ENCODE results near the gene GNG12. TPM values are rescaled to one million over a fixed set of nuclear protein-coding genes. Genes with fewer than 3 reads are reported as not detected.
"Not testable (repeated sequence)": the region's sequence is repeated elsewhere in the genome, so short reads cannot be mapped to it uniquely, and the experiment has no call there.

Gene GNG12
- total RNA-seq, 1 experiment from 2014 or later = 117 TPM

DNA sequence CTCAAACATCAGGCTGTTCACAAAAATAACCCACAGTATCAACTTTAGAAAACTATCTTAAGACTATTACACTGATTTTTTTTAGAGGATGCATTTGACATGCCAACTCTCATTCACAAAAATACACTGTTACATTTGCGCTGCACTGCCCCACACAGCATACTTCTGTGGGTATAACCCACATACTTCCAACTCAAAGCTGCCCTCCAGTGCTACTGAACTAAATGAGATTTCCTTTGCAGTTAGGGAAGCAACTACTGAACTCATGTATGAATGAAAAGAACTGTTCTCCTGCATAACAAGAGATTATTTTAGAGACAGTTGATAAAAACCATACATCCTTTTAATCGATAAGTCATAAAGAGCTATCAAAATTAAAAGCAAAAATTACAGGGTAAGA is 174.0 kb downstream of the GNG12 start:
- CTCF ChIA-PET = no interaction called here
- no peaks in the 10 kb centered on the region for H3K4me1 Mint-ChIP-seq (ENCODE audit: insufficient read depth, unreplicated experiment)
- BruUV-seq (replicated peaks) = no TSS peak
- no peak overlapping the region for H3K27ac Mint-ChIP-seq (ENCODE audit: low read depth, unreplicated experiment)
- H3K9me3 Mint-ChIP-seq (ENCODE audit: unreplicated experiment) = no peaks in the 10 kb centered on the region
- H3K36me3 Mint-ChIP-seq (ENCODE audit: insufficient read depth, unreplicated experiment) = no peaks in the 10 kb centered on the region
- no peaks in the 10 kb centered on the region for H3K27me3 Mint-ChIP-seq (ENCODE audit: insufficient read depth, unreplicated experiment)
- no peak for DNase-seq (ENCODE audit: unreplicated experiment)
- intact Hi-C loops (cut with micrococcal nuclease) = no loop called here
- H3K4me3 Mint-ChIP-seq (ENCODE audit: unreplicated experiment) = no peak overlapping the region
- POLR2A ChIA-PET = interaction anchor here (1.2 kb wide), 1 partner anchor 40 kb away, joined by 3 read pairs; no protein-coding TSS in a partner anchor
- TF ChIP-seq, protein P1, sequence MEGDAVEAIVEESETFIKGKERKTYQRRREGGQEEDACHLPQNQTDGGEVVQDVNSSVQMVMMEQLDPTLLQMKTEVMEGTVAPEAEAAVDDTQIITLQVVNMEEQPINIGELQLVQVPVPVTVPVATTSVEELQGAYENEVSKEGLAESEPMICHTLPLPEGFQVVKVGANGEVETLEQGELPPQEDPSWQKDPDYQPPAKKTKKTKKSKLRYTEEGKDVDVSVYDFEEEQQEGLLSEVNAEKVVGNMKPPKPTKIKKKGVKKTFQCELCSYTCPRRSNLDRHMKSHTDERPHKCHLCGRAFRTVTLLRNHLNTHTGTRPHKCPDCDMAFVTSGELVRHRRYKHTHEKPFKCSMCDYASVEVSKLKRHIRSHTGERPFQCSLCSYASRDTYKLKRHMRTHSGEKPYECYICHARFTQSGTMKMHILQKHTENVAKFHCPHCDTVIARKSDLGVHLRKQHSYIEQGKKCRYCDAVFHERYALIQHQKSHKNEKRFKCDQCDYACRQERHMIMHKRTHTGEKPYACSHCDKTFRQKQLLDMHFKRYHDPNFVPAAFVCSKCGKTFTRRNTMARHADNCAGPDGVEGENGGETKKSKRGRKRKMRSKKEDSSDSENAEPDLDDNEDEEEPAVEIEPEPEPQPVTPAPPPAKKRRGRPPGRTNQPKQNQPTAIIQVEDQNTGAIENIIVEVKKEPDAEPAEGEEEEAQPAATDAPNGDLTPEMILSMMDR (IDR thresholded peaks at IDR 0.05; ENCODE audit: unreplicated experiment) = no peak

DNA sequence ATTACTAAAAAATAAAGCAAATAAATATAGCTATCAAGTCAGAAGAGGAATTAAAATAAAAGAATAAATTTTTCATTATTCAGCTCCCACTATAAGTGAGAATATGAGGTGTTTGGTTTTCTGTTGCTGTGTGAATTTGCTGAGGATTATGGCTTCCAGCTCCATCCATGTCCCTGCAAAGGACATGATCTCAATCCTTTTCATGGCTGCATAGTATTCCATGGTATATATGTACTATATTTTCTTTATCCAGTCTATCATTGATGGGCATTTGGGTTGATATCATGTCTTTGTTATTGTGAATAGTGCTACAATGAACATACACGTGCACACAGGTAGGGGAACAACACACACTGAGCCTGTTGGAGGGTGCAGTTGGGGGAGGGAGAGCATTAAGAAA is 176.1 kb downstream of the GNG12 start:
- H3K9me3 Mint-ChIP-seq (ENCODE audit: unreplicated experiment); DNase-seq (ENCODE audit: unreplicated experiment); intact Hi-C loops (cut with micrococcal nuclease); BruUV-seq (replicated peaks); H3K27me3 Mint-ChIP-seq (ENCODE audit: insufficient read depth, unreplicated experiment); H3K27ac Mint-ChIP-seq (ENCODE audit: low read depth, unreplicated experiment); H3K4me3 Mint-ChIP-seq (ENCODE audit: unreplicated experiment); H3K36me3 Mint-ChIP-seq (ENCODE audit: insufficient read depth, unreplicated experiment); H3K4me1 Mint-ChIP-seq (ENCODE audit: insufficient read depth, unreplicated experiment): not testable (repeated sequence)
- ChIA-PET POLR2A (interaction anchor here (0.7 to 0.8 kb wide), 2 partner anchors 17 to 87 kb away, joined by 3 read pairs; no protein-coding TSS in a partner anchor), CTCF (interaction anchor here (0.7 to 1.2 kb wide), 3 partner anchors 9 to 277 kb away, joined by 3 to 4 read pairs (median 3); no protein-coding TSS in a partner anchor)

DNA sequence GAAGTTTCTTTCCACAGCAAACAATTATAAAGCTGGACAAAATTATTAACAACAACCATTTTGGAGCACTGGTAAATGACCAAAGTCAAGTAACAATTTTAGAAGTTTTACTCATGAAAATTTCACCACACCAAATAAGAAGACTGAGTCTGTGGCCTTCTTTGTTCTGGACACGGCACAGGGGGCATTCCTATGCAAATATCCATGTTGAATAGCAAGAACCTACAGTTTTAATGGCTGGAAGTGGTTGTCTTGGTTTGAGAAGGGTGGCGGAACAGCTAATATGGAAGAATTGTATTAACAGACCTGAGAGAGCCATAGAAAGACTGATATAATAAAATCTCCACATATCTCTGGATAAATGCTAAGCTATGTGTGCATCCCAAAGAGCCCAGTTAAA is 177.7 kb downstream of the GNG12 start:
- ChIA-PET CTCF (interaction anchor here (0.6 to 1.4 kb wide), 3 partner anchors 94 to 176 kb away, joined by 3 to 4 read pairs (median 3); no protein-coding TSS in a partner anchor), POLR2A (interaction anchor here (1.0 to 1.1 kb wide), 2 partner anchors 22 to 27 kb away, joined by 3 to 4 read pairs; no protein-coding TSS in a partner anchor)
- H3K4me3 Mint-ChIP-seq (ENCODE audit: unreplicated experiment) = no peak overlapping the region
- H3K36me3 Mint-ChIP-seq (ENCODE audit: insufficient read depth, unreplicated experiment) = no peaks in the 10 kb centered on the region
- BruUV-seq (replicated peaks) = no TSS peak
- intact Hi-C loops (cut with micrococcal nuclease) = no loop called here
- DNase-seq (ENCODE audit: unreplicated experiment) = no peak
- H3K4me1 Mint-ChIP-seq (ENCODE audit: insufficient read depth, unreplicated experiment) = peaks cover 8% of the 10 kb centered on the region
- H3K27ac Mint-ChIP-seq (ENCODE audit: low read depth, unreplicated experiment) = no peak overlapping the region
- TF ChIP-seq, protein P1 (IDR thresholded peaks at IDR 0.05; ENCODE audit: unreplicated experiment) = no peak
- H3K9me3 Mint-ChIP-seq (ENCODE audit: unreplicated experiment) = no peaks in the 10 kb centered on the region
- H3K27me3 Mint-ChIP-seq (ENCODE audit: insufficient read depth, unreplicated experiment) = no peaks in the 10 kb centered on the region

DNA sequence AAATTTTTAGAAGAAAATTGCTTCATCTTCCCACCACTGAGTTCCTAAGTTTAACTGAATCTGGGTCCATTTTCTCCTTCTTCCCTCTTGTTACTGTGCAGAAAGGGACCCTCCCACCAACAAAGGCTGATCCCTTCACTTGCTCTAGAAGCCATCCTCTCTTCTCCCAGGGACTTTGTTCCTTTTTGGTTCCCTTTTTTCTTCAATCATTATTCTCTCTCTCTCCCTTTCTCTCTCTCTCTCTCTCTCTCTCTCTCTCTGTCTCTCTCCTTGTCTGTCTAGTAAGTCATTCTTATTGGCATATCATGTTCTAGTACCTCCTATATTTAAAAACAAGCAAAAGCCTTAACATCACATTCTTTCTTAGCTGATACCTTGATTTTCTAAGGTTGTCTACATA is 180.0 kb downstream of the GNG12 start:
- CTCF ChIA-PET = interaction anchor here (0.6 to 1.2 kb wide), 2 partner anchors 107 to 525 kb away, joined by 3 read pairs; no protein-coding TSS in a partner anchor
- H3K27me3 Mint-ChIP-seq (ENCODE audit: insufficient read depth, unreplicated experiment) = no peaks in the 10 kb centered on the region
- no peak for DNase-seq (ENCODE audit: unreplicated experiment)
- H3K36me3 Mint-ChIP-seq (ENCODE audit: insufficient read depth, unreplicated experiment) = no peaks in the 10 kb centered on the region
- BruUV-seq (replicated peaks) = no TSS peak
- intact Hi-C loops (cut with micrococcal nuclease) = no loop called here
- H3K4me1 Mint-ChIP-seq (ENCODE audit: insufficient read depth, unreplicated experiment) = peaks cover 8% of the 10 kb centered on the region
- H3K4me3 Mint-ChIP-seq (ENCODE audit: unreplicated experiment) = no peak overlapping the region
- POLR2A ChIA-PET = interaction anchor here (0.6 to 1.6 kb wide), 6 partner anchors 25 to 576 kb away, joined by 3 to 14 read pairs (median 3); partner anchors contain the start of gene GADD45A
- H3K9me3 Mint-ChIP-seq (ENCODE audit: unreplicated experiment) = no peaks in the 10 kb centered on the region
- peak overlapping the region; percentile 24 for H3K27ac Mint-ChIP-seq (ENCODE audit: low read depth, unreplicated experiment)
- TF ChIP-seq, protein P1 (IDR thresholded peaks at IDR 0.05; ENCODE audit: unreplicated experiment) = no peak

Data from MCF 10A (cell line).